A673 (cell line): ENCODE results near the gene GDPD5. TPM values are rescaled to one million over a fixed set of nuclear protein-coding genes. Genes with fewer than 3 reads are reported as not detected.

ENCODE experiments used
- BruUV-seq: library from RNA; stranded (reverse); fragments of 400-500 nt; replicated peaks from 2 replicates; lab custom pipeline; 2021; lab: Mats Ljungman, UMichigan
- CTCF ChIA-PET: fragments of 300-600 bp; sonication (Branson Sonifier 250); formaldehyde crosslinking; loops from one replicate; lab custom pipeline; 2022; ENCODE audit warnings: antibody characterized with exemption; lab: Charles Lee
- POLR2A ChIA-PET: fragments of 300-600 bp; sonication (Branson Sonifier 250); formaldehyde crosslinking; loops from one replicate; lab custom pipeline; 2022; ENCODE audit warnings: antibody characterized with exemption; ENCODE audit not compliant: low non-redundant PET; lab: Charles Lee
- DNase-seq: peaks from one replicate; pipeline ENCODE4 v3.0.0-alpha.2; 2015; ENCODE audit warnings: low spot score
- H3K27ac ChIP-seq: fragments of 200-600 bp; sonication (generic); 2 replicates; pipeline ENCODE4 v1.5.1; 2016; ENCODE audit warnings: mixed run types, low read depth, mild to moderate bottlenecking, mixed read lengths, antibody characterized with exemption, low read length; ENCODE audit not compliant: poor library complexity, severe bottlenecking
- H3K27me3 ChIP-seq: fragments of 200-600 bp; sonication (generic); replicated peaks from 2 replicates; pipeline ENCODE4 v1.6.1; 2017; ENCODE audit warnings: mixed run types, low read depth, mild to moderate bottlenecking, mixed read lengths, antibody characterized with exemption, low read length; ENCODE audit not compliant: insufficient read depth, poor library complexity
- H3K36me3 ChIP-seq: fragments of 200-600 bp; sonication (generic); 2 replicates; pipeline ENCODE4 v1.6.1; 2016; ENCODE audit warnings: mixed run types, mild to moderate bottlenecking, mixed read lengths, antibody characterized with exemption, low read length; ENCODE audit not compliant: insufficient read depth, poor library complexity, severe bottlenecking
- H3K4me1 ChIP-seq: fragments of 200-600 bp; sonication (generic); 2 replicates; pipeline ENCODE4 v1.6.1; 2017; ENCODE audit warnings: mixed run types, mild to moderate bottlenecking, mixed read lengths, antibody characterized with exemption, low read length; ENCODE audit not compliant: insufficient read depth, poor library complexity, severe bottlenecking
- H3K4me3 ChIP-seq: fragments of 200-600 bp; sonication (generic); 2 replicates; pipeline ENCODE4 v1.5.1; 2016; ENCODE audit warnings: low read depth, mixed run types, mild to moderate bottlenecking, mixed read lengths, low read length; ENCODE audit not compliant: poor library complexity, severe bottlenecking
- H3K9me3 ChIP-seq: fragments of 200-600 bp; sonication (generic); 2 replicates; pipeline ENCODE4 v1.6.1; 2016; ENCODE audit warnings: mixed run types, low read depth, mild to moderate bottlenecking, mixed read lengths, antibody characterized with exemption, low read length; ENCODE audit not compliant: poor library complexity, severe bottlenecking
- CTCF ChIP-seq: fragments of 300-800, 200-600 bp; sonication (generic); conservative IDR thresholded peaks from 2 replicates; pipeline ENCODE4 v1.5.1; 2017; ENCODE audit warnings: low read depth, mild to moderate bottlenecking, antibody characterized with exemption, low read length, moderate library complexity, mixed read lengths
- EZH2 ChIP-seq: fragments of 200-600 bp; sonication (generic); IDR thresholded peaks from 2 replicates; pipeline ENCODE4 v1.6.1; 2017; ENCODE audit warnings: borderline replicate concordance, low read depth, mild to moderate bottlenecking, mixed read lengths, antibody characterized with exemption, low read length; ENCODE audit not compliant: poor library complexity, severe bottlenecking
- intact Hi-C: fragments of 100-400 bp; cut with micrococcal nuclease; formaldehyde crosslinking; loops from one replicate; pipeline ENCODE4 v1.10.0; 2022; ENCODE audit not compliant: unreplicated experiment
- total RNA-seq: library from RNA; stranded (reverse); gene quantifications from 2 replicates; pipeline ENCODE4 v1.2.3, GENCODE V29; 2021

Gene GDPD5
- total RNA-seq, 1 experiment from 2014 or later, result 1.4 TPM

DNA sequence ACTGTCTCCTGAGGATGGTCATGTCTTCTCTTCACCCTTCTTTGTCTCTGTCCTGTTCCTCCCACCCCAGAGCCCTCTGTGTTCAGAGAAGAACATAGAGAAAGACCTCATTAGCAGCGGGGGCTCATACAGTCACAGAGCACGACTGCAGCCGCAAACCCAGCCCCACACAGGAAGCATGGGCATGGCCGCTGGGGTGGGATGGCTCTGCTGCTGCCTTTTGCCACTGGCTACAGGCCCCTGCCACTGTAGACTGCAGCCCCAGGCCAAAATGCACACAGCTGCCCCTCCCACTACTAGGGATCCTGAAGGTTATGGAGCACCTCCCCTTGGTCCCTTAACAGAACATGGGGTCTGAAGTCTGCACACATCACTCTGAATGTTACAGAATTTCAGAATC, 57.9 kb downstream of the GDPD5 start:
- intact Hi-C loops, result no loop called here
- no peaks in the 10 kb centered on the region for H3K36me3 ChIP-seq
- ChIA-PET CTCF (no interaction called here), POLR2A (no interaction called here)
- no peaks in the 10 kb centered on the region for H3K4me1 ChIP-seq
- BruUV-seq, result no TSS peak
- H3K27ac ChIP-seq, result no peak overlapping the region
- no peaks in the 10 kb centered on the region for H3K9me3 ChIP-seq
- no peak for TF ChIP-seq EZH2
- no peak for TF ChIP-seq CTCF
- H3K27me3 ChIP-seq, result no peaks in the 10 kb centered on the region
- H3K4me3 ChIP-seq, result no peak overlapping the region
- DNase-seq, result no peak

- TF ChIP-seq CTCF (no peak), EZH2 (no peak)
- no peak for DNase-seq
- Histone ChIP-seq H3K4me1 (no peaks in the 10 kb centered on the region), H3K9me3 (no peaks in the 10 kb centered on the region), H3K36me3 (no peaks in the 10 kb centered on the region), H3K27me3 (no peaks in the 10 kb centered on the region), H3K4me3 (no peak overlapping the region), H3K27ac (no peak overlapping the region)
- no TSS peak for BruUV-seq
- ChIA-PET CTCF (no interaction called here), POLR2A (no interaction called here)
- intact Hi-C loops, result no loop called here
Observed at GRCh38 chr11:75467311-75467710, 58.4 kb downstream of the GDPD5 start.

GRCh38 chr11:75465701-75466531, 59.8 kb downstream of the GDPD5 start:
- Histone ChIP-seq H3K27me3 (no peaks in the 10 kb centered on the region), H3K4me3 (no peak overlapping the region), H3K4me1 (no peaks in the 10 kb centered on the region), H3K27ac (no peak overlapping the region), H3K9me3 (no peaks in the 10 kb centered on the region), H3K36me3 (no peaks in the 10 kb centered on the region)
- CTCF ChIA-PET, result no interaction called here
- no peak for DNase-seq
- no TSS peak for BruUV-seq
- POLR2A ChIA-PET, result no interaction called here
- intact Hi-C loops, result no loop called here
- TF ChIP-seq EZH2 (no peak), CTCF (no peak)
